Hepatocyte (in vitro differentiated cells): Measurements from ENCODE around the gene MRPL46. TPM values are rescaled to one million over a fixed set of nuclear protein-coding genes. Genes with fewer than 3 reads are reported as not detected.

ENCODE experiments used
- DNase-seq: peaks from one replicate; pipeline ENCODE4 v3.0.0-alpha.2; 2016; ENCODE audit warnings: low spot score
- H2AFZ ChIP-seq: fragments of 200-600 bp; sonication (generic); 2 replicates; pipeline ENCODE4 v1.6.0; 2016; ENCODE audit warnings: antibody characterized with exemption, mild to moderate bottlenecking
- H3K27ac ChIP-seq: fragments of 200-600 bp; sonication (generic); 2 replicates; pipeline ENCODE4 v1.5.1; 2016; ENCODE audit warnings: mild to moderate bottlenecking
- H3K27me3 ChIP-seq: fragments of 200-600 bp; sonication (generic); 2 replicates; pipeline ENCODE4 v1.6.1; 2016
- H3K36me3 ChIP-seq: fragments of 200-600 bp; sonication (generic); replicated peaks from 2 replicates; pipeline ENCODE4 v1.5.1; 2016; ENCODE audit warnings: low read depth; ENCODE audit not compliant: insufficient read depth
- H3K4me1 ChIP-seq: fragments of 200-600 bp; sonication (generic); 2 replicates; pipeline ENCODE4 v1.5.1; 2016; ENCODE audit warnings: mild to moderate bottlenecking, moderate library complexity; ENCODE audit not compliant: insufficient read depth
- H3K4me2 ChIP-seq: fragments of 200-600 bp; sonication (generic); 2 replicates; pipeline ENCODE4 v1.6.0; 2016
- H3K4me3 ChIP-seq: fragments of 200-600 bp; sonication (generic); 2 replicates; pipeline ENCODE4 v1.5.1; 2016; ENCODE audit warnings: mild to moderate bottlenecking
- H3K79me2 ChIP-seq: fragments of 200-600 bp; sonication (generic); 2 replicates; pipeline ENCODE4 v1.6.0; 2017; ENCODE audit warnings: mild to moderate bottlenecking
- H3K9me2 ChIP-seq: fragments of 200-600 bp; sonication (generic); replicated peaks from 2 replicates; pipeline ENCODE4 v1.6.0; 2017; ENCODE audit warnings: mild to moderate bottlenecking; ENCODE audit not compliant: insufficient read depth
- H3K9me3 ChIP-seq: fragments of 200-600 bp; sonication (generic); 2 replicates; pipeline ENCODE4 v1.5.1; 2016; ENCODE audit warnings: low read depth, mild to moderate bottlenecking
- H4K20me1 ChIP-seq: fragments of 200-600 bp; sonication (generic); 2 replicates; pipeline ENCODE4 v1.6.0; 2016; ENCODE audit warnings: mild to moderate bottlenecking; ENCODE audit not compliant: insufficient read depth, poor library complexity, severe bottlenecking
- CTCF ChIP-seq: fragments of 200-600 bp; sonication (generic); IDR thresholded peaks from 2 replicates; pipeline ENCODE4 v1.5.1; 2016; ENCODE audit warnings: antibody characterized with exemption, mild to moderate bottlenecking; ENCODE audit not compliant: poor library complexity
- EZH2 ChIP-seq: fragments of 200-600 bp; sonication (generic); IDR thresholded peaks from 2 replicates; pipeline ENCODE4 v1.6.1; 2016; ENCODE audit warnings: antibody characterized with exemption, mild to moderate bottlenecking, borderline replicate concordance
- EZH2phosphoT487 ChIP-seq: fragments of 200-600 bp; sonication (generic); IDR thresholded peaks from one replicate; pipeline ENCODE4 v1.6.1; 2018; ENCODE audit warnings: antibody characterized with exemption, mild to moderate bottlenecking, low read depth, moderate library complexity; ENCODE audit not compliant: unreplicated experiment, severe bottlenecking
- WGBS: methylation state at CpG from one replicate; pipeline ENCODE4 v1.1.6; 2016; ENCODE audit warnings: low lambda C conversion rate; ENCODE audit errors: missing lambda C conversion rate; 5-methylcytosine and 5-hydroxymethylcytosine counted together
- polyA plus RNA-seq: library from polyadenylated mRNA; unstranded; fragments of >200 nt; fragmentation: Nextera tagmentation; extraction: Ambion mirVana; gene quantifications from 2 replicates; pipeline ENCODE4 v1.2.1, GENCODE V29; 2016
- total RNA-seq: library from RNA; depleted of rRNA; stranded (reverse); fragments of >200 nt; gene quantifications from 2 replicates; pipeline ENCODE4 v1.2.3, GENCODE V29; 2014

Gene MRPL46
- total and polyA plus RNA-seq, 2 experiments from 2014 or later: 29.0 to 40.9 TPM

GRCh38 chr15:88489321-88489720, 22.1 kb upstream of the MRPL46 start:
- Histone ChIP-seq H3K9me2 (no peaks in the 10 kb centered on the region), H3K36me3 (no peaks in the 10 kb centered on the region), H3K27me3 (no peaks in the 10 kb centered on the region), H3K4me2 (no peak overlapping the region), H3K9me3 (no peaks in the 10 kb centered on the region), H4K20me1 (no peaks in the 10 kb centered on the region), H3K4me1 (peaks cover 7% of the 10 kb centered on the region), H2AFZ (no peak overlapping the region), H3K4me3 (no peak overlapping the region), H3K79me2 (no peaks in the 10 kb centered on the region), H3K27ac (no peak overlapping the region)
- no peak for TF ChIP-seq EZH2phosphoT487
- no peak for TF ChIP-seq EZH2
- TF ChIP-seq CTCF: no peak
- 80% methylated on average over 4 of the region's 4 CpGs for WGBS
- no peak for DNase-seq

DNA sequence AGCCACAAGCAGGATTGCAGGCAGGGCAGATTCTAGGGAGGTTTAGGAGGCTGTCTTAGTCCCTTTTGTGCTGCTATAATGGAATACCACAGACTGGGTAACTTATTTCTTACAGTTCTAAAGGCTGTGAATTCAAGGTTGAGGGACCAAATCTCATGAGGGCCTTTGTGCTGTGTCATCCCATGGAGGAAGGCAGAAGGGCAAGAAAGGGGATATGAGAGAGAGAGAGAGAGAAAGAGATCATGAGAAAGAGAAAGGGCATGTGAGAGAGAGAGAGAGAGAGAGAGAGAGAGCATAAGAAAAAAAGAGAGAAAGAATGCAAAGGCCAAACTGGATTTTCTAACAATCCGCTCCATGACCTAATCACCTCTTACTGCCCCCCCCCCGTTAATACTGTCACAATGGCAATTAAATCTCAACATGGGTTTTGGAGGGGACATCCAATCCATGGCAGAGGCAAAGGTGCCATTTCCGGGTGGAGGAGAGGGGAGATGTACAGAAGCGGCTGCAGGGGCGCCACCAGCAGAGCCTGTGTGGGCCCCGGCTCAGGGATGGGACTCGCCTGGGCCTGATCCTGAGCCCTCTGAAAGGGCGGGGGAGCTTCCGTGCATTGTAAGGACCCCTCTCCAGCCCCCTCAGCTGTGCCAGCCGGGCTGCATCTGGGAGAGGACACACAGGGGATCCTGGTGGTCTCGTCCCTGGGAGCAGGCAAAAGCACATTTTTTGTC, 20.8 kb upstream of the MRPL46 start:
- TF ChIP-seq CTCF (no peak), EZH2phosphoT487 (no peak), EZH2 (no peak)
- H3K9me3 ChIP-seq: no peaks in the 10 kb centered on the region
- 66% methylated on average over 11 of the region's 11 CpGs for WGBS
- no peak overlapping the region for H3K27ac ChIP-seq
- H3K4me1 ChIP-seq: peaks cover 7% of the 10 kb centered on the region
- H4K20me1 ChIP-seq: no peaks in the 10 kb centered on the region
- H2AFZ ChIP-seq: no peak overlapping the region
- no peak overlapping the region for H3K4me3 ChIP-seq
- no peaks in the 10 kb centered on the region for H3K27me3 ChIP-seq
- H3K36me3 ChIP-seq: no peaks in the 10 kb centered on the region
- no peaks in the 10 kb centered on the region for H3K79me2 ChIP-seq
- DNase-seq: no peak
- no peak overlapping the region for H3K4me2 ChIP-seq
- H3K9me2 ChIP-seq: no peaks in the 10 kb centered on the region

- Histone ChIP-seq H3K27ac (no peak overlapping the region), H4K20me1 (no peaks in the 10 kb centered on the region), H3K4me2 (no peak overlapping the region), H3K9me2 (no peaks in the 10 kb centered on the region), H3K79me2 (no peaks in the 10 kb centered on the region), H3K9me3 (no peaks in the 10 kb centered on the region), H3K4me1 (peaks cover 7% of the 10 kb centered on the region), H3K4me3 (no peak overlapping the region), H2AFZ (no peak overlapping the region), H3K27me3 (no peaks in the 10 kb centered on the region), H3K36me3 (no peaks in the 10 kb centered on the region)
- DNase-seq: no peak
- WGBS: 68% methylated on average over 2 of the region's 2 CpGs
- TF ChIP-seq EZH2 (no peak), EZH2phosphoT487 (no peak), CTCF (no peak)
Observed at GRCh38 chr15:88487178-88487795, 20.1 kb upstream of the MRPL46 start.
